MM.1S (cell line): ENCODE measurements around the gene MX1.

ENCODE experiments used
- DNase-seq: peaks from one replicate; pipeline ENCODE4 v3.0.0-alpha.2; 2015
- H2AFZ ChIP-seq: fragments of 300-600 bp; sonication (generic); 2 replicates; pipeline ENCODE4 v1.6.0; 2016; ENCODE audit warnings: antibody characterized with exemption, low read length
- H3F3A ChIP-seq: fragments of 300-600 bp; sonication (generic); 2 replicates; pipeline ENCODE4 v1.6.1; 2016; ENCODE audit warnings: mild to moderate bottlenecking, antibody characterized with exemption, low read length, moderate library complexity, mixed read lengths; ENCODE audit not compliant: insufficient read depth
- H3K27ac ChIP-seq: fragments of 300-600 bp; sonication (generic); 2 replicates; pipeline ENCODE4 v1.5.1; 2016; ENCODE audit warnings: mild to moderate bottlenecking, low read length
- H3K27me3 ChIP-seq: fragments of 300-600 bp; sonication (generic); replicated peaks from 2 replicates; pipeline ENCODE4 v1.6.0; 2016; ENCODE audit warnings: low read length; ENCODE audit not compliant: insufficient read depth
- H3K36me3 ChIP-seq: fragments of 300-600 bp; sonication (generic); replicated peaks from 2 replicates; pipeline ENCODE4 v1.6.1; 2016; ENCODE audit warnings: mild to moderate bottlenecking, low read length, mixed read lengths; ENCODE audit not compliant: insufficient read depth
- H3K4me1 ChIP-seq: fragments of 300-600 bp; sonication (generic); 2 replicates; pipeline ENCODE4 v1.6.1; 2016; ENCODE audit warnings: low read length, mixed read lengths
- H3K4me2 ChIP-seq: fragments of 300-600 bp; sonication (generic); 2 replicates; pipeline ENCODE4 v1.6.0; 2016; ENCODE audit warnings: low read depth, low read length
- H3K4me3 ChIP-seq: fragments of 300-600 bp; sonication (generic); 2 replicates; pipeline ENCODE4 v1.5.1; 2016; ENCODE audit warnings: low read length, mixed read lengths
- H3K79me2 ChIP-seq: fragments of 300-600 bp; sonication (generic); 2 replicates; pipeline ENCODE4 v1.6.1; 2016; ENCODE audit warnings: mixed run types, low read length, mixed read lengths
- H3K9ac ChIP-seq: fragments of 300-600 bp; sonication (generic); 2 replicates; pipeline ENCODE4 v1.6.1; 2016; ENCODE audit warnings: low read length, mixed read lengths
- H3K9me2 ChIP-seq: fragments of 300-600 bp; sonication (generic); replicated peaks from 2 replicates; pipeline ENCODE4 v1.6.1; 2016; ENCODE audit warnings: mild to moderate bottlenecking, low read length, mixed read lengths; ENCODE audit not compliant: insufficient read depth
- H3K9me3 ChIP-seq: fragments of 300-600 bp; sonication (generic); replicated peaks from 2 replicates; pipeline ENCODE4 v1.6.1; 2016; ENCODE audit warnings: mild to moderate bottlenecking, low read length, mixed read lengths; ENCODE audit not compliant: insufficient read depth
- H4K20me1 ChIP-seq: fragments of 300-600 bp; sonication (generic); 2 replicates; pipeline ENCODE4 v1.6.1; 2016; ENCODE audit warnings: mild to moderate bottlenecking, low read length, moderate library complexity, mixed read lengths; ENCODE audit not compliant: insufficient read depth
- CTCF ChIP-seq: fragments of 300-600 bp; sonication (generic); IDR thresholded peaks from 2 replicates; pipeline ENCODE4 v1.5.1; 2016; ENCODE audit warnings: antibody characterized with exemption, low read length, mixed read lengths
- EZH2 ChIP-seq: fragments of 300-600 bp; sonication (generic); optimal IDR thresholded peaks from 2 replicates; pipeline ENCODE3; 2017; ENCODE audit warnings: low read depth, mild to moderate bottlenecking, antibody characterized with exemption, low read length, mixed read lengths
- EZH2phosphoT487 ChIP-seq: fragments of 300-600 bp; sonication (generic); IDR thresholded peaks from 2 replicates; pipeline ENCODE4 v1.6.1; 2018; ENCODE audit warnings: antibody characterized with exemption, low read length

MX1 gene

GRCh38 chr21:41481191-41481590 is 55.2 kb downstream of the MX1 start:
- no peak overlapping the region for H3K4me2 ChIP-seq
- no peaks in the 10 kb centered on the region for H3K9me3 ChIP-seq
- H3K4me3 ChIP-seq: no peak overlapping the region
- no peak for DNase-seq
- TF ChIP-seq EZH2phosphoT487 (no peak), CTCF (no peak), EZH2 (no peak)
- H3K9ac ChIP-seq: no peak overlapping the region
- H3F3A ChIP-seq: peaks cover 26% of the 10 kb centered on the region
- H3K9me2 ChIP-seq: no peaks in the 10 kb centered on the region
- no peaks in the 10 kb centered on the region for H4K20me1 ChIP-seq
- H3K36me3 ChIP-seq: no peaks in the 10 kb centered on the region
- no peak overlapping the region for H3K27ac ChIP-seq
- H2AFZ ChIP-seq: no peak overlapping the region
- H3K4me1 ChIP-seq: peaks cover 33% of the 10 kb centered on the region
- no peaks in the 10 kb centered on the region for H3K27me3 ChIP-seq
- no peaks in the 10 kb centered on the region for H3K79me2 ChIP-seq

DNA sequence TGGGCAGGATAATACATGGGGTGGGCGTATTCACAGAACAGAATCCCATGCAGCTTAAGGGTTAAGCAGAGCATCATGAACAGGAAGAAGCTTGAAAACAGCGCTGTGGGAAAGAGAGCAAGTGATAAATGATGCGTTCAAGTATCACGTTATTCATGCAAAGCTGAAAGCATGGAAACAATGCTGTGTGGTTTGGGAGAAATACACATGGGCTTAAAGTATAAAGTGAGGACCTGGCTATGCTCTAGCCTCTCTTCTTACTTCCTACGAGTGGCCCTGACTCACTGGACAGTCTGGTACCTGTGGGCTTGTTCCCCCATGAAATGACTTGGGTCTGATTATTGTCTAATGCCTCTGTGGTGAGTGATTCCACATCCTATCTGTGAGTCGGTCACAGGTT is 56.3 kb downstream of the MX1 start:
- no peaks in the 10 kb centered on the region for H3K9me3 ChIP-seq
- no peak overlapping the region for H3K4me3 ChIP-seq
- no peaks in the 10 kb centered on the region for H3K27me3 ChIP-seq
- H3K36me3 ChIP-seq: no peaks in the 10 kb centered on the region
- H3K27ac ChIP-seq: no peak overlapping the region
- no peak for DNase-seq
- H3K9me2 ChIP-seq: no peaks in the 10 kb centered on the region
- H3K4me1 ChIP-seq: peaks cover 23% of the 10 kb centered on the region
- no peaks in the 10 kb centered on the region for H3K79me2 ChIP-seq
- peaks cover 21% of the 10 kb centered on the region for H3F3A ChIP-seq
- H3K4me2 ChIP-seq: no peak overlapping the region
- no peak for TF ChIP-seq EZH2
- TF ChIP-seq EZH2phosphoT487: no peak
- TF ChIP-seq CTCF: no peak
- H3K9ac ChIP-seq: no peak overlapping the region
- H4K20me1 ChIP-seq: no peaks in the 10 kb centered on the region
- H2AFZ ChIP-seq: no peak overlapping the region

GRCh38 chr21:41482980-41483379 is 56.9 kb downstream of the MX1 start:
- H3K27ac ChIP-seq: no peak overlapping the region
- peaks cover 20% of the 10 kb centered on the region for H3K4me1 ChIP-seq
- no peaks in the 10 kb centered on the region for H3K9me2 ChIP-seq
- H3F3A ChIP-seq: peaks cover 15% of the 10 kb centered on the region
- H3K9me3 ChIP-seq: no peaks in the 10 kb centered on the region
- H2AFZ ChIP-seq: no peak overlapping the region
- no peaks in the 10 kb centered on the region for H4K20me1 ChIP-seq
- H3K9ac ChIP-seq: no peak overlapping the region
- no peak for TF ChIP-seq EZH2phosphoT487
- no peak for TF ChIP-seq EZH2
- no peak for TF ChIP-seq CTCF
- no peak for DNase-seq
- no peak overlapping the region for H3K4me2 ChIP-seq
- no peaks in the 10 kb centered on the region for H3K79me2 ChIP-seq
- H3K4me3 ChIP-seq: no peak overlapping the region
- H3K27me3 ChIP-seq: no peaks in the 10 kb centered on the region
- no peaks in the 10 kb centered on the region for H3K36me3 ChIP-seq
